NT2/D1 (cell line): ENCODE data around the gene SMAP2.

Source experiments
- SUZ12 ChIP-seq: IDR thresholded peaks from 2 replicates; pipeline ENCODE4 v1.6.1; 2011; ENCODE audit not compliant: insufficient read length, insufficient read depth; ENCODE audit errors: extremely low read depth
- YY1 ChIP-seq: IDR thresholded peaks from 2 replicates; pipeline ENCODE4 v1.6.1; 2011; ENCODE audit not compliant: insufficient read length, insufficient read depth

DNA sequence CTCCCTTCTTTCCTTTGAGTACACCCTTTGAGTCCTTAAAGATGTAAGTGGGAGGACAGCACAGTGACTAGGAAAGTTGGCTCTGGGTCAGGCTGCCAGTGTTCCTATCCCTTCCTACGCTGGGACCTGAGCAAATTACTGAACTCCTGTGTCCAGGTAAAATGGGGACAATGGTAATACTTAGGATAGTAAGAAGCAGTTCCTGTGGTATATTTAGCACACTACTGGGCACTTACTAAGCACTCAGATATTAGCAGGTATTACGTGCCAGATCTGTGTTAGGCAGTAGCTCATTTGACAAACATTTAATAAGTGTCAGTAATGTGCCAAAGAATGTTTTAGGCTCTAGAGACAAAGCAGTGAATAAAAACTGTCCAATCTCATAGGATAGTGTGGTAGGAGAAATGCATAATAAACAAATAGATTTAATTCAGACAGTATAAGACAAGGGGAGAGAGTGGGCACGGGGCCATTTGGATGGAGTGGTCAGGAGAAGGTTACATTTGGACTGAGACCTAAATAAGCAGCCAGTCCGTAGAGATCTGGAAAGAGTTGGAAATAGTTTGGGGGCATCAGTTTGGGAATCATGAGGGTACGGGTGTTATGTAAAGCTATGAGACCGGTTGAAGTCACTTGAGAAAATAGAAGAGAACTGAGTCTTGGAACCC lies 50.6 kb downstream of the SMAP2 start:
- no peak for TF ChIP-seq SUZ12
- no peak for TF ChIP-seq YY1
